Peyer's patch (tissue), 4 donors: Measurements from ENCODE around the gene CLEC4G.

Experiments used
- POLR2A ChIP-seq, 2 donors: fragments of 450-650 bp; IDR thresholded peaks; one replicate each; pipeline ENCODE4 v1.5.1; 2017; ENCODE audit warnings: antibody characterized with exemption in 2 of 2, mild to moderate bottlenecking in 2 of 2, moderate library complexity in 2 of 2
- TF ChIP-seq, protein P1 (sequence below), 6 experiments: fragments of 450-650 bp in 4 of 6; fragments of 200-600 bp in 2 of 6; sonication (generic) in 1 of 6; IDR thresholded peaks; one replicate each; pipeline ENCODE4 v1.5.1; 2017 to 2019; ENCODE audit warnings: antibody characterized with exemption in 6 of 6, mild to moderate bottlenecking in 3 of 6, moderate library complexity in 1 of 6

- TF ChIP-seq, protein P1, sequence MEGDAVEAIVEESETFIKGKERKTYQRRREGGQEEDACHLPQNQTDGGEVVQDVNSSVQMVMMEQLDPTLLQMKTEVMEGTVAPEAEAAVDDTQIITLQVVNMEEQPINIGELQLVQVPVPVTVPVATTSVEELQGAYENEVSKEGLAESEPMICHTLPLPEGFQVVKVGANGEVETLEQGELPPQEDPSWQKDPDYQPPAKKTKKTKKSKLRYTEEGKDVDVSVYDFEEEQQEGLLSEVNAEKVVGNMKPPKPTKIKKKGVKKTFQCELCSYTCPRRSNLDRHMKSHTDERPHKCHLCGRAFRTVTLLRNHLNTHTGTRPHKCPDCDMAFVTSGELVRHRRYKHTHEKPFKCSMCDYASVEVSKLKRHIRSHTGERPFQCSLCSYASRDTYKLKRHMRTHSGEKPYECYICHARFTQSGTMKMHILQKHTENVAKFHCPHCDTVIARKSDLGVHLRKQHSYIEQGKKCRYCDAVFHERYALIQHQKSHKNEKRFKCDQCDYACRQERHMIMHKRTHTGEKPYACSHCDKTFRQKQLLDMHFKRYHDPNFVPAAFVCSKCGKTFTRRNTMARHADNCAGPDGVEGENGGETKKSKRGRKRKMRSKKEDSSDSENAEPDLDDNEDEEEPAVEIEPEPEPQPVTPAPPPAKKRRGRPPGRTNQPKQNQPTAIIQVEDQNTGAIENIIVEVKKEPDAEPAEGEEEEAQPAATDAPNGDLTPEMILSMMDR (IDR thresholded peaks at IDR 0.05), result no peak
- no peak for TF ChIP-seq POLR2A (IDR thresholded peaks at IDR 0.05)
Observed at GRCh38 chr19:7729211-7729610, 2.7 kb downstream of the CLEC4G start.
